Hepatocyte (in vitro differentiated cells): ENCODE results near the gene RUNX1.

ENCODE experiments used
- CTCF ChIP-seq: fragments of 200-600 bp; sonication (generic); IDR thresholded peaks from 2 replicates; pipeline ENCODE4 v1.5.1; 2016; ENCODE audit warnings: antibody characterized with exemption, mild to moderate bottlenecking; ENCODE audit not compliant: poor library complexity
- EZH2 ChIP-seq: fragments of 200-600 bp; sonication (generic); IDR thresholded peaks from 2 replicates; pipeline ENCODE4 v1.6.1; 2016; ENCODE audit warnings: antibody characterized with exemption, mild to moderate bottlenecking, borderline replicate concordance
- EZH2phosphoT487 ChIP-seq: fragments of 200-600 bp; sonication (generic); IDR thresholded peaks from one replicate; pipeline ENCODE4 v1.6.1; 2018; ENCODE audit warnings: antibody characterized with exemption, mild to moderate bottlenecking, low read depth, moderate library complexity; ENCODE audit not compliant: unreplicated experiment, severe bottlenecking

- TF ChIP-seq EZH2phosphoT487 (no peak), CTCF (no peak), EZH2 (no peak)
Measured at GRCh38 chr21:35016071-35016470, 33.0 kb downstream of the RUNX1 start.
